Gastroesophageal sphincter (tissue), 4 donors: ENCODE data around the gene EXD2. TPM values are rescaled to one million over a fixed set of nuclear protein-coding genes. Genes with fewer than 3 reads are reported as not detected.

Source experiments
- ATAC-seq: fragments of 150-250 bp; one replicate; pipeline ENCODE4 v1.9.1; 2016; ENCODE audit warnings: mild to moderate bottlenecking, moderate library complexity
- H3K27ac ChIP-seq, 4 donors: fragments of 200-600 bp; sonication (generic) in 3 of 4; 1 replicate in 3 of 4; 2 replicates in 1 of 4; pipeline ENCODE4 v1.5.1; 2016 to 2019
- H3K27me3 ChIP-seq: fragments of 200-600 bp; sonication (generic); one replicate; pipeline ENCODE4 v1.5.1; 2019
- H3K36me3 ChIP-seq, 2 donors: fragments of 200-600 bp; sonication (generic); one replicate each; pipeline ENCODE4 v1.5.1; 2019; ENCODE audit warnings: control low read depth in 1 of 2
- H3K4me1 ChIP-seq, 3 donors: fragments of 200-600 bp; sonication (generic); 1 replicate in 2 of 3; 2 replicates in 1 of 3; pipeline ENCODE4 v1.5.1; 2016 to 2019; ENCODE audit warnings: control low read depth in 2 of 3
- H3K4me3 ChIP-seq, 2 donors: fragments of 200-600 bp; sonication (generic); one replicate each; pipeline ENCODE4 v1.5.1; 2019; ENCODE audit warnings: mild to moderate bottlenecking in 1 of 2, moderate library complexity in 1 of 2
- H3K9me3 ChIP-seq, 3 donors: fragments of 200-600 bp; sonication (generic); one replicate each; pipeline ENCODE4 v1.5.1; 2017 to 2019; ENCODE audit warnings: control low read depth in 2 of 3
- CTCF ChIP-seq, 4 experiments: fragments of 200-600 bp in 2 of 4; fragments of 450-650 bp in 2 of 4; sonication (generic) in 1 of 4; IDR thresholded peaks; one replicate each; pipeline ENCODE4 v1.5.1; 2017 to 2019; ENCODE audit warnings: antibody characterized with exemption in 4 of 4, mild to moderate bottlenecking in 2 of 4, moderate library complexity in 2 of 4
- EP300 ChIP-seq: sonication (generic); formaldehyde crosslinking; IDR thresholded peaks from one replicate; pipeline ENCODE4 v1.6.1; 2017; ENCODE audit warnings: antibody characterized with exemption, mild to moderate bottlenecking
- POLR2A ChIP-seq, 2 donors: fragments of 450-650 bp; IDR thresholded peaks; one replicate each; pipeline ENCODE4 v1.6.1; 2017; ENCODE audit warnings: antibody characterized with exemption in 2 of 2, mild to moderate bottlenecking in 2 of 2, moderate library complexity in 1 of 2
- POLR2AphosphoS5 ChIP-seq: sonication (generic); formaldehyde crosslinking; IDR thresholded peaks from one replicate; pipeline ENCODE4 v1.6.1; 2017; ENCODE audit warnings: antibody characterized with exemption
- WGBS, 2 donors: methylation state at CpG; one replicate each; pipeline ENCODE4 v1.1.5; 2018; ENCODE audit warnings: low coverage in 1 of 2; 5-methylcytosine and 5-hydroxymethylcytosine counted together
- small RNA-seq, 4 donors: library from RNA; depleted of rRNA; stranded (forward); fragments of <200 nt; gene quantifications; one replicate each; pipeline ENCODE3, GENCODE V24; 2016
- total RNA-seq, 4 donors: library from RNA; depleted of rRNA; stranded (reverse); fragments of >200 nt; gene quantifications; one replicate each; pipeline ENCODE4 v1.1.0, GENCODE V29; 2016

EXD2 gene
- total RNA-seq, 4 donors from 2014 or later, result 16.7 to 37.1 (median 25.8) TPM

DNA sequence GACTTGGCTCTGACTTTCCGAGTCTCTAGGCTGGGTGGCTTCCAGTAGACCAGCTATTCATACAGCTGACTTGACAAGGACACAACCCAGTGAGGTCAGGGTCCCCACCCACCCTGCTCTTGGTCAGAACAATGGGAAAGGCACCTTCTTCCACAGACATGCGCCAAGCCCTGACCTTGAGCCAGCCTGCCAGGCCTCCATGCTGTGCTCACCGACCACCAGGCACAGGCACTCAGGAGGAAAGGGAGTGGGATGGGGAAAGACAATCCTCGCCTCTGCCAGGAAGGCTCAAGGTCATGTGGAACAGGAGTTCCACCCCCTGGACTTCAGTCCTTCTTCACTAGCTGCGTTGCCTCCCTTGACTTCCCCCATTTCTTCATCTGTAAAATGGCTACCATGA lies 100.1 kb downstream of the EXD2 start:
- ATAC-seq, result no peak
- no peaks in the 10 kb centered on the region for H3K9me3 ChIP-seq
- H3K4me3 ChIP-seq, result no peak overlapping the region
- no peaks in the 10 kb centered on the region for H3K27me3 ChIP-seq
- TF ChIP-seq POLR2A (IDR thresholded peaks at IDR 0.05) (no peak), POLR2AphosphoS5 (no peak), CTCF (IDR thresholded peaks at IDR 0.05) (no peak), EP300 (no peak)
- 53 to 86% methylated on average over 2 to 3 of the region's 5 CpGs for WGBS, 2 donors
- no peak overlapping the region for H3K27ac ChIP-seq
- H3K36me3 ChIP-seq, result no peaks in the 10 kb centered on the region
- H3K4me1 ChIP-seq, result peaks cover 0 to 22% (median 3%) of the 10 kb centered on the region in 3 donors

DNA sequence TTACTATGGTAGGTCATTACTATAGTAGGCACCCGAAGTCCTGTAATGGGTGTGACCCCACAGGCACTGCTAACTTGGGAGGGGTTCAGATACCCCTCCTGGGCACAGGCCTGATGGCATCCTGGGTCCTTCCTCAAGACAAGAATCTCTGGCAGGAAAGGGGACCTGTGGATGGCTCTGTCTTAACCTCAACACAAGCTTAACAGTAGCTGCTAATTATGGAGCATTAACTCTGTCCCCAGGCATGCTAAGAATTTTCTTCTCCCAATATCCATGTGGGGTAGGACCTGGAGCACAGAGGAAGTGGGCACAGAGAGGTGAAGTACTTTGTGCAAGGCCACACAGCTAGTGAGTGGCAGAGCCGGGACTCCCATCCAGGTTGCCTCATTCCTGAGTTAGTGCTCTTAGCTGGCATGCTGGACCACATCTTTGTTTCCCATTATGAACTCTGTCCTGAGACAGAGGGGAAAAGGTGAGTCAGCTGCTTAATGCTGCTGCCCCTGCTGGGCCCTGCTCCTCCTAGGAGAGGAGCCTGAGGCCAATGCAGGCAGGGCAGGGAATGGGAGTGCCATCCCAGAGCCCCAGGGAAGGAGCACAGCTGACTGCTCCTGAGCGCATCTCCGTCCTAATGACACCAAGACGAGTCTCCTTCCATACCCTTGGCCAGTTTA lies 100.7 kb downstream of the EXD2 start:
- no peaks in the 10 kb centered on the region for H3K36me3 ChIP-seq
- no peaks in the 10 kb centered on the region for H3K9me3 ChIP-seq
- ATAC-seq, result no peak
- peaks cover 0 to 19% (median 2%) of the 10 kb centered on the region in 3 donors for H3K4me1 ChIP-seq
- H3K27ac ChIP-seq, result no peak overlapping the region
- H3K4me3 ChIP-seq, result no peak overlapping the region
- H3K27me3 ChIP-seq, result no peaks in the 10 kb centered on the region
- TF ChIP-seq POLR2AphosphoS5, result no peak
- no peak for TF ChIP-seq CTCF (IDR thresholded peaks at IDR 0.05)
- no peak for TF ChIP-seq POLR2A (IDR thresholded peaks at IDR 0.05)
- TF ChIP-seq EP300, result no peak
- WGBS, 2 donors, result 69 to 85% methylated on average over 2 to 3 of the region's 5 CpGs

Small RNA genes within 50 kb of the gene (small RNA-seq; reads per million reads assigned to genes)
- 0 reads per million in 4 donors for gene RF00019

Other genes with a start within 250 kb of the EXD2 start
- 1,000 to 10,000 TPM in 2 of 4 donors, 100 to 1,000 TPM in 2; 776 to 1,910 (median 969) TPM for gene ACTN1, start 212.2 kb upstream of the EXD2 start, total RNA-seq
- 10 to 100 TPM; 31.0 to 63.6 (median 36.9) TPM for gene DCAF5, start 38.4 kb upstream of the EXD2 start, total RNA-seq
- gene GALNT16, start 68.7 kb downstream of the EXD2 start, total RNA-seq, result 10 to 100 TPM in 1 of 4 donors, 1 to 10 TPM in 3; 3.7 to 16.2 (median 6.7) TPM
- gene ERH, start 206.8 kb downstream of the EXD2 start, total RNA-seq, result 10 to 100 TPM; 70.2 to 89.8 (median 86.2) TPM
- 10 to 100 TPM; 41.5 to 47.9 (median 45.4) TPM for gene SLC39A9, start 207.2 kb downstream of the EXD2 start, total RNA-seq